Endodermal cell (in vitro differentiated cells): ENCODE results near the gene C11orf52. TPM values are rescaled to one million over a fixed set of nuclear protein-coding genes. Genes with fewer than 3 reads are reported as not detected.

Source experiments
- DNase-seq: peaks from one replicate; pipeline ENCODE4 v3.0.0-alpha.2; 2017
- H3K27ac ChIP-seq: 2 replicates; pipeline ENCODE4 v1.5.1; 2013; ENCODE audit warnings: mild to moderate bottlenecking, low read depth, low read length, moderate library complexity
- H3K27me3 ChIP-seq: 2 replicates; pipeline ENCODE4 v1.6.1; 2013; ENCODE audit warnings: mild to moderate bottlenecking, low read length, moderate library complexity; ENCODE audit not compliant: insufficient read depth, control insufficient read depth, poor library complexity, severe bottlenecking
- H3K36me3 ChIP-seq: 2 replicates; pipeline ENCODE4 v1.7.0; 2013; ENCODE audit warnings: mild to moderate bottlenecking, low read length, moderate library complexity; ENCODE audit not compliant: control insufficient read depth, insufficient read depth
- H3K4me1 ChIP-seq: one replicate; pipeline ENCODE4 v1.7.0; 2013; ENCODE audit warnings: low read length; ENCODE audit not compliant: control insufficient read depth, insufficient read depth
- H3K4me3 ChIP-seq: 2 replicates; pipeline ENCODE4 v1.5.1; 2013; ENCODE audit warnings: mild to moderate bottlenecking, low read length, moderate library complexity
- H3K9ac ChIP-seq: 2 replicates; pipeline ENCODE4 v1.6.1; 2013; ENCODE audit warnings: mild to moderate bottlenecking, low read length, moderate library complexity; ENCODE audit not compliant: poor library complexity, severe bottlenecking; ENCODE audit errors: extremely low read depth
- H3K9me3 ChIP-seq: 2 replicates; pipeline ENCODE4 v1.6.1; 2013; ENCODE audit warnings: mild to moderate bottlenecking, low read length, moderate library complexity; ENCODE audit not compliant: control insufficient read depth
- H3K27ac Mint-ChIP-seq: 2 replicates; pipeline ENCODE4 v1.8.0; 2020; ENCODE audit warnings: mixed read lengths
- H3K27me3 Mint-ChIP-seq: 2 replicates; pipeline ENCODE4 v1.8.0; 2021; ENCODE audit warnings: mild to moderate bottlenecking, mixed read lengths; ENCODE audit not compliant: insufficient read depth
- H3K36me3 Mint-ChIP-seq: 2 replicates; pipeline ENCODE4 v1.8.0; 2020; ENCODE audit warnings: low read depth, mixed read lengths
- H3K4me1 Mint-ChIP-seq: 2 replicates; pipeline ENCODE4 v1.8.0; 2020; ENCODE audit warnings: mixed read lengths
- H3K4me3 Mint-ChIP-seq: 2 replicates; pipeline ENCODE4 v1.8.0; 2020; ENCODE audit warnings: mild to moderate bottlenecking, moderate library complexity, mixed read lengths
- H3K9me3 Mint-ChIP-seq: 2 replicates; pipeline ENCODE4 v1.8.0; 2020; ENCODE audit warnings: mild to moderate bottlenecking, mixed read lengths
- CTCF ChIP-seq: fragments of 200-600 bp; sonication (generic); conservative IDR thresholded peaks from 2 replicates; pipeline ENCODE4 v1.5.0; 2021; ENCODE audit warnings: antibody characterized with exemption, mild to moderate bottlenecking
- WGBS, 2 experiments: methylation state at CpG; one replicate each; pipeline versions ENCODE4 v1.1.5 to v1.1.7; 2013; ENCODE audit warnings: missing lambda C conversion rate in 2 of 2, mixed read lengths in 1 of 2; ENCODE audit not compliant: insufficient coverage in 1 of 2, insufficient read length in 1 of 2; 5-methylcytosine and 5-hydroxymethylcytosine counted together
- total RNA-seq, 2 donors: library from RNA; stranded (reverse); fragmentation: NEBNext Ultra II Directional in 1 of 2; extraction: Animal tissue kit (Norgen Biotek cat#: 25700) in 1 of 2; gene quantifications; 2 replicates in 1 of 2; 3 replicates in 1 of 2; pipeline ENCODE4 v1.2.1, GENCODE V29; 2021

C11orf52 gene
- total RNA-seq, 2 donors from 2014 or later, result 2.6 to 3.8 TPM

- Mint-ChIP-seq H3K4me3 (no peak overlapping the region), H3K9me3 (no peaks in the 10 kb centered on the region), H3K4me1 (peaks cover 37% of the 10 kb centered on the region), H3K36me3 (no peaks in the 10 kb centered on the region), H3K27me3 (peaks cover 13% of the 10 kb centered on the region), H3K27ac (no peak overlapping the region)
- Histone ChIP-seq H3K4me3 (no peak overlapping the region), H3K4me1 (peaks cover 9% of the 10 kb centered on the region), H3K9me3 (no peaks in the 10 kb centered on the region), H3K36me3 (no peaks in the 10 kb centered on the region), H3K27ac (no peak overlapping the region), H3K27me3 (no peaks in the 10 kb centered on the region), H3K9ac (no peak overlapping the region)
- no peak for TF ChIP-seq CTCF
- no peak for DNase-seq
- 89 to 93% methylated on average over 15 to 24 of the region's 24 CpGs for WGBS, 2 experiments
These were observed 5.5 kb upstream of the C11orf52 start for GRCh38 chr11:111913031-111913861.

GRCh38 chr11:111913997-111914396 lies 4.7 kb upstream of the C11orf52 start:
- WGBS, 2 experiments, result 78 to 89% methylated on average over 3 to 4 of the region's 4 CpGs
- Mint-ChIP-seq H3K27me3 (peaks cover 13% of the 10 kb centered on the region), H3K4me3 (no peak overlapping the region), H3K4me1 (peaks cover 39% of the 10 kb centered on the region), H3K36me3 (no peaks in the 10 kb centered on the region), H3K27ac (no peak overlapping the region), H3K9me3 (no peaks in the 10 kb centered on the region)
- Histone ChIP-seq H3K27ac (no peak overlapping the region), H3K36me3 (no peaks in the 10 kb centered on the region), H3K4me3 (no peak overlapping the region), H3K4me1 (peaks cover 2% of the 10 kb centered on the region), H3K9me3 (no peaks in the 10 kb centered on the region), H3K27me3 (no peaks in the 10 kb centered on the region), H3K9ac (no peak overlapping the region)
- no peak for DNase-seq
- TF ChIP-seq CTCF, result no peak

GRCh38 chr11:111916768-111917167 lies 1.9 kb upstream of the C11orf52 start:
- H3K4me3 Mint-ChIP-seq, result no peak overlapping the region
- Histone ChIP-seq H3K27me3 (no peaks in the 10 kb centered on the region), H3K9me3 (no peaks in the 10 kb centered on the region), H3K4me1 (no peaks in the 10 kb centered on the region), H3K4me3 (no peak overlapping the region), H3K9ac (no peak overlapping the region), H3K27ac (no peak overlapping the region), H3K36me3 (no peaks in the 10 kb centered on the region)
- H3K4me1 Mint-ChIP-seq, result peaks cover 15% of the 10 kb centered on the region
- no peak overlapping the region for H3K27ac Mint-ChIP-seq
- DNase-seq, result no peak
- WGBS, 2 experiments, result 97 to 100% methylated on average over 1 of the region's 1 CpG
- H3K36me3 Mint-ChIP-seq, result no peaks in the 10 kb centered on the region
- TF ChIP-seq CTCF, result no peak
- no peaks in the 10 kb centered on the region for H3K9me3 Mint-ChIP-seq
- peaks cover 7% of the 10 kb centered on the region for H3K27me3 Mint-ChIP-seq
